NCI-H146 (cell line): Measurements from ENCODE around the gene TNFRSF17.
A peak's percentile ranks its signal among the peaks of the same experiment; 100 is the strongest.
"Not testable (repeated sequence)": the region's sequence is repeated elsewhere in the genome, so short reads cannot be mapped to it uniquely, and the experiment has no call there.

Experiments
- DNase-seq: peaks from one replicate; lab custom pipeline; 2025; lab: John Stamatoyannopoulos, UW

The TNFRSF17 gene

DNA sequence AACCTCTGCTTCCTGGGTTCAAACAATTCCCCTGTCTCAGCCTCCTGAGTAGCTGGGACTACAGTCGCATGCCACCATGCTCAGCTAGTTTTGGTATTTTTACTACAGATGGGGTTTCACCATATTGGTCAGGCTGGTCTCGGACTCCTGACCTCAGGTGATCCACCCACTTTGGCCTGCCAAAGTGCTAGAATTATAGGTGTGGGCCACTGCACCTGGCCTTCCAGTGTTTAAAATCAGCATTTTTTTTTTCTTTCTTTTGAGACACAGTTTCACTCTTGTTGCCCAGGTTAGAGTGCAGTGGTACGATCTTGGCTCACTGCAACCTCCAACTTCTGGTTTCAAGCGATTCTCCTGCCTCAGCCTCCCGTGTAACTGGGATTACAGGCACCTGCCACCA lies 5.3 kb downstream of the TNFRSF17 start:
- not testable (repeated sequence) for DNase-seq

DNA sequence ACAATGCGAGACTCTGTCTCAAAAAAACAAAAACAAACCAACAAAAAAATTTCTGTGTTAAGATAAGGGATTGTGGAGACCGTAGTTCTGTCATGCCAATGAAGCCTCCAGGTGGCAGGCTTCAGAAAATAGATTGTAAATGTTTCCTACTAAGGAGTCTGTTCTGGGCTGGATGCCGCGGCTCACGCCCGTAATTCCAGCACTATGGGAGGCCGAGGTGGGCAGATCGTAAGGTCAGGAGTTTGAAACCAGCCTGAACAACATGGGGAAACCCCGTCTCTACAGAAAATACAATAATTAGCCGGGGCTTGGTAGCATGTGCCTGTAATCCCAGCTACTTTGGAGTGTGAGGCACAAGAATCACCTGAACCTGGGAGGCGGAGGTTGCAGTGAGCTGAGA lies 7.1 kb downstream of the TNFRSF17 start:
- no peak for DNase-seq

DNA sequence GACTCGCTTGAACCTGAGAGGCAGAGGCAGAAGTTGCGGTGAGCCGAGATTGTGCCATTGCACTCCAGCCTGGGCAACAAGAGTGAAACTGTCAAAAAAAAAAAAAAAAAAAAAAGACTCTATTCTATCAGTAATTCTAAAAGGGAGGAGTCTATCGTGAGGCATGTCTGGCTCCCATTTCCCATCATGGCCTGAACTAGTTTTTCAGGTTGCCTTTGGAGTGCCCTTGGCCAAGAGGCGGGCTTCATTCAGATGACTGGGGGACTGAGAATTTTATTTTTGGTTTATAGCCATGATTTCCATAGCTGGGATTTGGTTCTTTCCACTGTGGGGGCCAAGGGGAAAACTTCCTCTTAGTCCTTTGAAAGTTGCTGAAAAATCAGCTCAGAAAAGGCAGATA lies 8.1 kb downstream of the TNFRSF17 start:
- no peak for DNase-seq

- DNase-seq: no peak
Measured at GRCh38 chr16:11976850-11977375, 11.9 kb downstream of the TNFRSF17 start.

DNA sequence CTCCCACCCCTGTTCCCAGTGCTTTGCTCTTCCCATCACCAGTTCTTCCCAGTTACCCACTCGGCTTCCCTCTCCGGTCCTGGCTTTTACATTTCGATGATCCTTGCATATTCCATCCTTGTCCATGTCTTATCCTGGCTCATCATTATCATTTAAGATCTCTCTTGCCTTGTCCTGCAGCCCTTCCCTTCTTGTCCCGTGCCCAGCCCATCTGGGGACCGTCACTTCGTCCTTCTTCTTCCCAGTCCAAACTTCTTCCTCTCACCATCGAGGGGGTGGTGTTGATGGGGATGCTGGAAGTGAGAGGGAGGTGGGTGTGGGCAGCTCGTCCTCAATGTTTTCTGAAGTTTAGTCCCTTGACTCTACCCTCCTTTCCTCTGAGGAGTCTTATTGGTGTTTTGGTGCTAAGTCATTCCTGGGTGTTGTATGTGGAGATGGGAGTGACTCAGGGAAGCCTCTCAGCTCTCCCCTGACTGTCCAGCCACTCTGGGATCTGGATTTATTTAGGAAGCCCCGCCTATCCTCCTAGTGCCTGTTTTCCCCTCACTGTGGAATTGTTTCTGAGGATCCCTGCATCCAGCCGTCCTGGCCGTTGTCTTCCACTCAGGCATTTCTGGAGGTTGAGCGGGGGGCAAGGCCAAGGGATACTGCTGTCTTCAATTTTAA lies 12.5 kb downstream of the TNFRSF17 start:
- DNase-seq: no peak

GRCh38 chr16:11978080-11978479 lies 13.1 kb downstream of the TNFRSF17 start:
- no peak for DNase-seq

GRCh38 chr16:11979013-11979672 lies 14.1 kb downstream of the TNFRSF17 start:
- no peak for DNase-seq

GRCh38 chr16:11980136-11980844 lies 15.3 kb downstream of the TNFRSF17 start:
- DNase-seq: no peak

- DNase-seq: no peak
Measured at GRCh38 chr16:11985250-11985649, 20.2 kb downstream of the TNFRSF17 start.

GRCh38 chr16:11986521-11987057 lies 21.6 kb downstream of the TNFRSF17 start:
- no peak for DNase-seq

DNA sequence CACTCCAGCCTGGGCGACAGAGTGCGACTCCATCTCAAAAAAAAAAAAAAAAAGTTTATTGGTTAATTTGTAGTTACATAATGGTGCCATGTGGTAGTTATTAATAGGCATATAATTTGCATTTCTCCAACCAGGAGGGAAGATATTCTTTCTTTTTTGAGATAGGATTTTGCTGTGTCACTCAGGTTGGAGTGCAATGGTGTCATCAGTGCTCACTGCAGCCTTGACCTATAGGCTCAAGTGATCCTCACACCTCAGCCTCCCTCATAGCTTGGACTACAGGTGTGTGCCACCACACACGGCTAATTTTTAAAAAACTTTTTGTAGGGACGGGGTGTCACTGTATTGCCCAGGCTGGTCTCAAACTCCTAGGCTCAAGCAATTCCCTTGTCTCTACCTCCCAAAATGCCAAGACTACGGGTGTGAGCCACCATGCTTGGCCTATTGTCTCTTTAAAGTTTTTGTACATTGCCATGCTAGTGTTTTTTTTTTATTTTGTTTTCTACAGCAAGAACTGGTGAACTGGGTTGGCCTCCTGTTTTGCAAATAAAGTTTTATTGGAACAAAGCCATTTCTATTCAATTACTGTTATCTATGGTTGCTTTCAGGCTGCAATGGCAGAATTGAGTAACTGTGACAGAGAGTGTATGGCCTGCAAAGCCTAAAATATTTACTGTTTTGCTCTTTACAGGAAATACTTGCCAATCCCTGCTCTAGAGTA lies 23.4 kb downstream of the TNFRSF17 start:
- no peak for DNase-seq

DNA sequence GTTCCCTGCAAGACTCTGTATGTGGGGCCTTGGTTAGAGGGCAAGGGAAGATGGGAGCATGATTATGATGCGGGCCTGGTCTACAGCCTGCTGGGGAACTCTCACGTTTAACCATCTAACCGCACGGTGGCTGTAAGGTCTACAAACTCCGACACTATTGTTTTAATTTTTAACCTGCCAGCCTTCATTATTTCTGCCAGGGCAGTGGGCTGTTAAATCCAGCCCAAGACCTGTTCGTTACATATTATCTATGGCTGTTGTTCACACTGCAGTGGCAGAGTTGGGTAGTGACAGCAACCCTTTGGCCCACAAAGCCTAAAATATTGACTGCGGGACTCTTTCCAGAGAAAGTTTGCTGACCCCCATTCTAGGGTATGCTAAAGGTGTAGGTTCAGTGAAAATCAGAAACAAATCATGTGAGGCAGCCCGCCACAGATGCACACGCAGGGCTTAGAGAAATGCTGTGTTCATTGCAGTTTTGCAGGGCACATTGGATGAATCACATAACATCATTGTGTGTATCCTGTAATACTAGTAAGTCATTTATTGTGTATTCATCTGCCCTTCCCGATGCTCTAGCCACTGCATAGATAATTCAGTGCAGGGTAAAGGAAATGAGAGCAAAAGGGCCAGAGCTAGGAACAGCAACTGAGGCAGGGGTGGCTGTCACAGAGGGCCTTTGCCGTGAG lies 25.8 kb downstream of the TNFRSF17 start:
- no peak for DNase-seq

DNA sequence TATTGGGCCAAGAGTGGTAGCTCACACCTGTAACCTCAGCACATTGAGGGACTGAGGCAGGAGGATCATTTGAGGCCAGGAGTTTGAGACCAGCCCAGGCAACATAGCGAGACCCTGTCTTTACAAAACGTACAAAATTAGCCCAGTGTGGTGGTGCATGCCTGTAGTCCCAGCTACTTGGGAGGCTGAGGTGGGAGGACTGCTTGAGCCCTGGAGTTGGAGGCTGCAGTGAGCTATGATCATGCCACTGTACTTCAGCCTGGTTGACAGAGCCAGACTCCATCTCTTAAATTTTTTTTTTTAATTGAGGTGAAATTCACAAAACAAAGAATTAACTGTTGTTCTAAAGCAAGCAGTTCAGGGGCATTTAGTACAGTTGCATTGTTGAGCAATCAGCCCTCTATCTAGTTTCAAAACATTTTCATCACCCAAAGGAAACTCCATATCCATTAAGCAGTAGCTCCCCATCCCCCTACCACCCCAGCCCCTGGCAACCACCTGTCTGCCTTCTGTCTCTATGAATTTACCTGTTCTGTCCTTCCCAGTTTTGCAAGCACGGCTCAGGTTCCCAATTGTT lies 27.1 kb downstream of the TNFRSF17 start:
- DNase-seq: no peak

DNA sequence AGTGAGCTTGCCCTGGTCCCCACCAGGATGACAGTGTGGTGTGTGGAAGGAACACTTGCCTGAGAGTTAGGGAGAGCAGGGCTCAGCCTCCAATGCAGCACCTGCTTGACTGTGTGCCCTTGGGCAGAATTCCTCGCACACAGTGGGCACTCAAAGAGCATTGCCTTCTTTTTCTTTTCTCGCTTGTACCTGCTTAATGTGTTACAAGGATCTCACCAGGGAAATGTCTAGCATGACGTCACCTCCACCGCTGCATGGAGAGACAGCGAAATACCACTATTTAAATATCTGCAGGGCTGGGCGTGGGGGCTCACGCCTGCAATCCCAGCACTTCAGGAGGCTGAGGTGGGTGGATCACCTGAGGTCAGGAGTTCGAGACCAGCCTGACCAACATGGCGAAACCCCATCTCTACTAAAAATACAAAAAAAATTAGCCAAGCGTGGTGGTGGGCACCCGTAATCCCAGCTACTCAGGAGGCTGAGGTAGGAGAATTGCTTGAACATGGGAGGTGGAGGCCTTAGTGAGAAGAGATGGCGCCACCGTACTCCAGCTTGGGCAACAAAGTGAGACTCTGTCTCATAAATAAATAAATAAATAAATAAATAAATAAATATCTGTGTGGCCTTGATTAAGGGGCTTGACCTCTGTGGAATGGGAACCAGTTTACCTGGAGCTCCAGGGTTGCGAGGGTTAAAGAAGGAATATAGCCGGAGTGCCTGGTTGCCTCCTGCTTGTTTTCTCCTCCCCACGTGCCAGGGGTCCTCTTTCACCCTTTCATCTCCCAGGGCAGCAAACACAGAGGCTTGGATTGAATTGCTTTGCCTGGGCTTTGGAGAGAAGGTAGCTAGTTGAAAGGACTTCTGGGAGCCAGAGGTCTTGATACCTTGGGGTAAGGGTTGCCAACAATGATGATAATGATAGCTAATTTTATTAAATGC lies 27.8 kb downstream of the TNFRSF17 start:
- peak; percentile 64 for DNase-seq

GRCh38 chr16:11994143-11995119 lies 29.4 kb downstream of the TNFRSF17 start:
- DNase-seq: no peak

DNA sequence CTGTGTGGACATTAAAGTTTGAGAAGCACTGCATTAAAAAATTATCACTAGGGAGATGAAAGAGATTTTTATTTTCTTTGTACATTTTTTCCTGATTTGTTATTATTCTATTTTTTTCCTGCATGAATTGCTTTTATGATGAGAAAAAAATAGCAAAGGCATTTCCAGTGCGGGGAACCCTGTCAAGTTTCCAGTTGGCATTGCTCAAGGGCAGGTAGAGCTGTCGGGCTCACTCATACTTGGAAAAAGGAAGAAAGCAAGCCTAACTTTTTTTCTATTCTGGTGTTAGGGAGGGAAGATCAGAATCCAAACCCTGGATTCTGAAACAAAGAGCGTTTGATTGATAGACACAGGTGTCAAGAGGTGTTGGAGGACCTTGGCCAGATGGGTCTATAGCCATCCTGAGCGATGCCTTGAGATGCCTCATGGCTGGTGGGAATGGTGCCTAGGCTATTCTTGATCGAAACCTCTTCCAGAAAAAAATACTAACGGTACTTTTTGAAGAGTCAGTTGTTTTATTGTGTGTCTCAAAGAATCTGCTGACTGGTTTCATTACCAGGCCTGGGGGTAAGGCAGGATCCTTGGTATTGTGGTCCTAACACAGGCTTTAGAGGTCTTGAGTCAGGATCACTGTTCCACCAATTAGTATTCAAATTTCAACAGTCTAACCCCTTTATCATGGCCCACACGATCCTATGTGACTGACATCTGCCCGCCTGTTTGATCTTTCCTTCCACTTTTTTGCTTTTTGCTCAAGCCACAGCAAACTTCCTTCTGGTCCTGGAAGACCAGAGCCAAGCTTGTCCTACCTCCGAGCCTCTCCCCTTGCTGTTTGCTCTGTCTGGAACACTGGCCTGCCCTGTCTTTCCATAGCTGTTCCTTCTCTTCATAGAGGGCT lies 31.7 kb downstream of the TNFRSF17 start:
- no peak for DNase-seq

DNA sequence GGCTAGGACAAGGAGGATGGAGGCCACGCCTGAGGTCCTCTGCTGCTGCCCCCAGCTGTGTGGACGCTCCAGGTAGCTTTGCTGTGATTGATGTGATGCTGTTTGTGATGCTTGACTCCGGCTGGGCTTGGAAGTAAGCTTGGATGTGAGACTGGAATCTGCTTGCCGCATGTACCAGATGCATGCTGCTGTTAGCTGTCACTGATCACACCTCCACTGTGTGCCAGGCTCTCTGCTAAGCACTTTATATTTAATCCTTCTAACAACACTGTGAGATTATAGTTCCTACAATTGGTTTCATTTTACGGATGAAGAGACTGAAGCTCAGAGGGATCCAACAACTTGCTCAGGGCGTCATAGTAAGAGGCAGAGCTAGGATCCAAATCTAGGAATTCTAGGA lies 35.0 kb downstream of the TNFRSF17 start:
- DNase-seq: no peak
